IPS-20b (cell line): ENCODE data around the gene GAN.
A peak's percentile ranks its signal among the peaks of the same experiment; 100 is the strongest.
"Not testable (repeated sequence)": the region's sequence is repeated elsewhere in the genome, so short reads cannot be mapped to it uniquely, and the experiment has no call there.

Source experiments
- H3K27ac ChIP-seq: one replicate; pipeline ENCODE4 v1.5.1; 2013; ENCODE audit warnings: low read length
- H3K27me3 ChIP-seq: 2 replicates; pipeline ENCODE4 v1.6.1; 2013; ENCODE audit warnings: mild to moderate bottlenecking, low read length, inconsistent platforms; ENCODE audit not compliant: insufficient read depth
- H3K36me3 ChIP-seq: 2 replicates; pipeline ENCODE4 v1.6.1; 2013; ENCODE audit warnings: low read depth, mild to moderate bottlenecking, inconsistent platforms, low read length, moderate library complexity; ENCODE audit not compliant: insufficient read depth
- H3K4me1 ChIP-seq: 2 replicates; pipeline ENCODE4 v1.6.1; 2013; ENCODE audit warnings: mild to moderate bottlenecking, control low read depth, inconsistent platforms, low read length, moderate library complexity; ENCODE audit not compliant: insufficient read depth
- H3K4me3 ChIP-seq: 2 replicates; pipeline ENCODE4 v1.5.1; 2013; ENCODE audit warnings: mild to moderate bottlenecking, low read length, inconsistent platforms
- H3K9ac ChIP-seq: 2 replicates; pipeline ENCODE4 v1.6.1; 2013; ENCODE audit warnings: low read depth, mild to moderate bottlenecking, inconsistent platforms, low read length, moderate library complexity
- H3K9me3 ChIP-seq: 2 replicates; pipeline ENCODE4 v1.6.1; 2013; ENCODE audit warnings: mild to moderate bottlenecking, low read depth, low read length, inconsistent platforms; ENCODE audit not compliant: insufficient read depth

Gene GAN

DNA sequence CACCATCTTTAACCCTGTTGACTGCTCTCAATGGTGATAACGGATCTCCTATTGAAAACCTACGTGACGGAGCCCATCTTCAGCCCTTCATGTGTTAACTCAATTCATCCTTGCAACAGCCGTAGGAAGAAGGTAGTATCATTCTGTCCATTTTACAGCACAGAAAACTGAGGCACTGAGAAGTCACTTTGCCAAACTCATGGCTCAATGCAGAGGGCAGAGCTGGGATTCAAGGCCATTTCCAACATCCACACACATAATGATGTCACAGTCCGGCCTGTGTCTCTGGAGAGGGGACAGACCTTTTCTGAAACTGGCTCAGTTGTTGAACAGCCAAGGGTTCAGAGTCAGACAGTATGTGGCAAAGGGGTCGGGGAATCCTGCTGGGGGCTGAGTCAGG is 77.2 kb downstream of the GAN start:
- Histone ChIP-seq H3K9me3 (no peaks in the 10 kb centered on the region), H3K9ac (no peak overlapping the region), H3K4me3 (no peak overlapping the region), H3K36me3 (peaks cover 4% of the 10 kb centered on the region), H3K4me1 (no peaks in the 10 kb centered on the region), H3K27ac (no peak overlapping the region), H3K27me3 (no peaks in the 10 kb centered on the region)

DNA sequence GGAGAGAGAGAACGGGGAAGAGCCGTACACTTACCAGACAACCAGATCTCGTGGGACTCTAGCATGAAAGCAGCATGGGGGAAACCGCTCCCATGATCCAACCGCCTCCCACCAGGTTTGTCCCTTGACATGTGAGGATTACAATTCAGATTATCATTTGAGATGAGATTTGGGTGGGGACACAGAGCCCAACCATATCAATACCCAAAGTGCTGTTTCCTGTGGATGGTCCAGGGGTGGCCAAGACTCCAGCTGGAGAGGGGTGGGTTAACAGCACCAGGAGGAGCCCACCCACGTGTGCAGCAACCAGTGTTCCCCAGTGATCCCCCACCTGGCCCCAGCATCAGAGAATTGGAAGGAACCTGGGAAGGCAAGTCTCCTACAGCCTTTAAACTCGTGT is 79.7 kb downstream of the GAN start:
- Histone ChIP-seq H3K9me3 (no peaks in the 10 kb centered on the region), H3K4me3 (no peak overlapping the region), H3K4me1 (no peaks in the 10 kb centered on the region), H3K27ac (no peak overlapping the region), H3K36me3 (peaks cover 2% of the 10 kb centered on the region), H3K27me3 (no peaks in the 10 kb centered on the region), H3K9ac (no peak overlapping the region)

DNA sequence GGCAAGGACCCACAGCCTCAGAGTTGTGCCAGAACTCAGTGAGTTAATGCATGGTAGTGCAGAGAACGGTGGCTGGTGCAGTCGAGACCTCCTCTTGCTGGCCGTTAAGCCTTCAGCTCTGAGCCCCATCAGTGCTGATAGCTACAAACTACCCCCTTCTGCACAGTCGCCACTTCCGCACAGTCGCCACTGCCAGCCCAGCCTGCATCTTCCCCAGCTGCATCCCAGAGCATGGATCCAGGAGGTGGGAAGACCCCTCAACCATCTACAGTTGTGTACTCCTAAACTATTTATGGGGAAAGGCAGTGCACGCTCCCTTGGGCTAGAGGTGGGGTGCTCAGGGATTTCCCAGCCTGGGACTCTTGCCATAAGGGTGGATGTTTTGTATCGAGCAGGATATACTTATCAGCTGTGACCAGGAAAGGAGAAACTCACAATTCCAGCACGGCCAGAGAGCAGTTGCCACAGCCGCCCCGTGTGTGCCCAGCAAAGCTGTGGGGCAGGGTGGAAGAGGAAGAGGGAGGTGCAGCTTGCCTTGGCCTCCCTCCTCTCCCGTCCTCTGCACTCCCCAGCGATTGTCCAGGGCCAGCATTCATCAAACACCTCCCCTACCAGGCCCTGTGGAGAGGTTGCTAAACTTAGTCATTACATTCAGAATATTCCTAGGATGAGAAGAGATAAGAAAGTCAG is 80.3 kb downstream of the GAN start:
- H3K4me3 ChIP-seq, result no peak overlapping the region
- no peaks in the 10 kb centered on the region; the same call in 1 of the 2 replicates for H3K36me3 ChIP-seq
- H3K27me3 ChIP-seq, result no peaks in the 10 kb centered on the region
- no peak overlapping the region for H3K27ac ChIP-seq
- no peak overlapping the region for H3K9ac ChIP-seq
- H3K9me3 ChIP-seq, result no peaks in the 10 kb centered on the region
- no peaks in the 10 kb centered on the region for H3K4me1 ChIP-seq

DNA sequence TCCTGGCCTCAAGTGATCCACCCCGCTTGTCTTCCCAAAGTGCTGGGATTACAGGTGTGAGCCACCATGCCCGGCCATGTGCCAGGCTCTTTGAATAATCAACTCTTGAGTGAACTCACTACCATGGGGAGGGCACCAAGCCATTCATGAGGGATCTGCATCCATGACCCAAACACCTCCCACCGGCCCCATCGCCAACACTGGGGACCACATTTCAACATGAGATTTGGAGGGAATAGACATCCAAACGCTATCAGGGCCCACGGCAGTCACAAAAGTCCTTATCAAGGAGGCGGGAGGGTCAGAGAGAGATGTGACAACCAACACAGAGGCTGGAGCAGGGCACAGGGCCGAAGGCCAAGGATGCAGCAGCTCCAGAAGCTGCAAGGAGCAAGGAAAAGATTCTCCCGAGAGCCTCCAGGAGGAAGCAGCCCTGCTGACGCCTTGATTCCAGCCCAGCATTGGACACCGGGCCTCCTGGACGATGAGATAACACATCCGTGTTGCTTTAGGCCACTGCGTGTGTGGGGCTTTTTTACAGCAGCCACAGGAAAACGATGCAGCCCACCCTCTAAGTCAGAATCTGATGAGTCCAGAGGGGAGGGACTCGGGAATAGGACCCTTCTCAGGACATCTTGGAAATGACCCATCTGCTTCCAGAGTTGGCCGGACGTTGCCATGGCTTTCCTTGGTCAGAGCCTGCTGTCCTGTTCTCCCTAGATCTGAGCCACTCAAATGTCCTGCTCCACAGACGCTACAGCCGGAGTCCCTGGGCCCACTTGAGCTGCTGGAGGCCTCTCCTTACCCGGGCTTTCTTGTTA is 82.5 kb downstream of the GAN start:
- H3K4me3 ChIP-seq, result no peak overlapping the region
- H3K4me1 ChIP-seq, result no peaks in the 10 kb centered on the region
- H3K9me3 ChIP-seq, result no peaks in the 10 kb centered on the region
- H3K36me3 ChIP-seq, result no peaks in the 10 kb centered on the region
- no peak overlapping the region for H3K27ac ChIP-seq
- H3K9ac ChIP-seq, result no peak overlapping the region
- H3K27me3 ChIP-seq, result no peaks in the 10 kb centered on the region

DNA sequence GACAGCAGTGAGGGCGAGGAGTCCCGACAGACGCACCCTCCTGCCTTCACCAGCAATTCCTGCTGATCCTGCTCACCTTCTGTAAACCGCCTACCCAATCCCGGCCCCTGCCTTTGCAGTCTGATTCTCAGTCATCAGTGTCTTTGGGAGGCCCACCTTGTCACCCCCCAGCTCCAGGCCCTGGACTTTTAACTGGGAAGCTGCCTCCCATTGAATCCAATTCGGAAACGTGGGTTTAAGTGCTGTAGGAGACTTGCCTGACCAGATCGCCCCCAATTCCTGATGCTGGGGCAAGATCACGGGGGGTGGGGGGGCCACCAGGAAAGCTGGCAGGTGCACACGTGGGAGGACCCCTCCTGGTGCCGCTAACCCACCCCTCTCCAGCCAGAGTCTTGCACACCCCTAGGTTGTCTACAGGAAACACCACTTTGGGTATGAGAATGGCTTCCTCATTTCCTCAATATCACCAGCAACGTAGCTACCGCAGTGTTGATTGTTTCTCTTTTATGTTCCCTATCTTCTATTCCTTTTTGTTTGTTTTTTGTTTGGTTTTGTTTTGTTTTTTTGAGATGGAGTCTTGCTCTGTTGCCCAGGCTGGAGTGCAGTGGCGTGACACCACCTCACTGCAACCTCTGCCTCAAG is 83.2 kb downstream of the GAN start:
- H3K4me1 ChIP-seq, result no peaks in the 10 kb centered on the region
- no peak overlapping the region for H3K4me3 ChIP-seq
- H3K9ac ChIP-seq, result no peak overlapping the region
- H3K27ac ChIP-seq, result no peak overlapping the region
- H3K9me3 ChIP-seq, result no peaks in the 10 kb centered on the region
- H3K36me3 ChIP-seq, result no peaks in the 10 kb centered on the region
- H3K27me3 ChIP-seq, result no peaks in the 10 kb centered on the region

DNA sequence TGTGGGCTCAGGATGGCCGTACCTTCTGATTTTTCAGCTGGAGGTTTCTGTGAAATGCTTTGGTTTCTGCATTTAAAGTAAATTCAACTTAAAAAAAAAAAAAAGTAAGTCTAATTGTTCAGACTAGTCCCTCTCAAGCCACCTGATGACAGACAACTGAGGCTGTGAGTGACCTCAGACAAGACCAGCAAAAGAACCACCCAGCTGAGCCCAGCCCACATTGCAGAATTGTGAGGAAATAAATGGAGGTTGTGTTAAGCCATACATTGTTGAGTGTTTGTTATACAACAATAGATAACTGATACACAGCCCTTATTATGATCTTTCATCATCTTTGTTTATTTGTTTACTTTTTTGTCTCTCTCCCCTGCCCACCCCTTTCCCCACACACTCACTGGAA is 85.1 kb downstream of the GAN start:
- no peaks in the 10 kb centered on the region for H3K36me3 ChIP-seq
- H3K9ac ChIP-seq, result no peak overlapping the region
- H3K27ac ChIP-seq, result no peak overlapping the region
- no peaks in the 10 kb centered on the region for H3K4me1 ChIP-seq
- H3K27me3 ChIP-seq, result peaks cover 10% of the 10 kb centered on the region
- no peaks in the 10 kb centered on the region for H3K9me3 ChIP-seq
- H3K4me3 ChIP-seq, result no peak overlapping the region

DNA sequence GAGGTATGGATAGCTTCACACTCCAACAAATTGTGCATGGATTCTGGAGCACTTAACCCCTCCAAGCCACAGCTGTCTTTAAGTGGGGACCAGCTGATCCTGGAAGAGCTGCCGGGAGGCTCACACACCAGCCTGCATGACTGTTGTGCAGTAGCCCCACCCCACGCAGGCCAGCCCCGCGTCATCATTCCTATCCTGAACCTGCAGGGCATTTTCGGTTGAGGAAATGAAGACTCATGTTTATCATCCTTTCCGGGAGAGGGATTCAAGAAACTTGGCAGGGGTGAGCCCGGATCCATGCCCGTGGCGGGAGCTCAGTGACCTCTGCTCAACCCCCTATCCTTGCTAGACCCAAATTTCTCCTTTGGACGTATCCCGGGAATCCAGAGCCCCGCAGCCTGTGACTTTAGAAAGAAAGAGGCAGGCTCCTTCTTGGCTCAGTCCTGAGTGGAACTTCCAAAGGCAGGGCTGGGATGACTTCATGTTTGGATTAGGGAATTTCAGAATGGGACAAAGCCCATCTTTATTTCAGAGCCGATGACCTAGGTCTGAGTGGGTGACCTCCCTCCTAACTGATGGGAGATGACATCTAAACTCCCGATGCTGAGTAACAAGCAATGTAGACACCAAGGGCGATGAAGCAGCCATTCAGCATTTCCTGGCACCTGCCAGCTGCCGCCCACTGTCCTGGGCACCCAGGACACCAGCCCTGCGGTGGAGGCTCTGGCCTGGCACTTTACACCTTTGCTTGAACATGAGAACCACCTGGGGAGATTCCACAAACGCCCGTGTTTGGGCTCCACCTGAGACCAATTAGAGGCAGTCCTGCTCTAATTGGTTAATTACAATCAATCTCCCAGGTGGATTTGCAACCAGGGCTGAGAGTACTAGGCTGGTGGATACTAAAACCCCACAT is 86.5 kb downstream of the GAN start:
- Histone ChIP-seq H3K9me3 (no peaks in the 10 kb centered on the region), H3K4me1 (no peaks in the 10 kb centered on the region), H3K27me3 (peaks cover 10% of the 10 kb centered on the region), H3K9ac (no peak overlapping the region), H3K36me3 (no peaks in the 10 kb centered on the region), H3K27ac (no peak overlapping the region), H3K4me3 (no peak overlapping the region)

DNA sequence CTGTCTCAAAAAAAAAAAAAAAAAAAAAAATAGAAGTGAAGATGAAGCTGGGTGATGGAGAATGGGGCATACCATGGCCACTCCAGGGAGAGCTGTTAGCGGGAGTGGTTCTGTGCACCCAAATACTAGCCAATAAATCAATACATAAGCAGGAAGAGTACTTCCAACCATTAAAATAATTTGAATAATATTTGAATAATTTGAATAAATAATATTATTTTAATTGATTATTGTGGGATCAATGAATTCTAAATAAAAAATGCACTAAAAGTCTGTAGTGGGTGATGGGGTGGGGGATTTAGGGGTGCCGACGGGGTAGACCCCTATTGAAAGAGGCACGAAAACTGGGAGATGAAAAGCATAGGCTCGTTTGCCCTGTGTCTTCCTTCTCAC is 88.4 kb downstream of the GAN start:
- H3K4me3 ChIP-seq, result no peak overlapping the region
- no peak overlapping the region for H3K9ac ChIP-seq

DNA sequence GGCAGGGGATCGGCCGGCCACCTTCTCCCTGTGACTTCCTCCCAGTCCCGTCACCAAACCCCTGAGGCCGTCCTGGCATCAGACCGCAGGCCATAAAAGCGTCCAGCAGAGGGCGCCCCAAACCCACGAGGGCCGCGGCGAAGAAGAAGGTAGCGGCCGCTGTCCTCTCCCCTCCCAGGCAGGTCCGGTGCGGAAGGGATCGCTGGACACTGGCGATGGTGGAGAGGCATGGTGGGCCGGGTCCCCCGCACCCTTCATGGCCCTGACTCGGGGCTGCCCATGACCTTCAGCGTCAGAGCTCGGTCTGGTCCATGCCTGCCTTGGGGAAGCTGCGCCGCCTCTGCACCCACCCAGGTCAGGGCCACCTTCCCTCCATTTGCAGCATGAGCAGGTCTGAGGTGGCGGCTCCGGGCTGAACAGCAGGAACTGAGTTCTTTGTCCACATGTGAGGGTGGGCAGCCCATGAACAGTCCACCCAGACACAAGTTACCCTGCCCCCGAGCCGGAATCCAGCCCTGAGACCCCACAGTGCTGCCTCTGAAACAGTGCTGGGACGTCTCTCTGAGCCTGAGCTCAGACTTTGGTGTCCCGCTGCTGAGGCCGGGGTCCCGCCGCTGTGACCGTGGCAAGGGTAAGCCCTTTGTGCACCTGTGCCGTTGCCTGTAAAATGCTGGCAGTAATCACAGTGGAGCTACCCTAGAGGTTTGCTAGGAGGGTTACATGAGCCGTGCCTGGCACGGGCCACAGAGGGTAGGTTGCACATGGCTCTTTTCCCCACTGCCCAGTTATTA is 89.0 kb downstream of the GAN start:
- no peaks in the 10 kb centered on the region for H3K4me1 ChIP-seq
- H3K9ac ChIP-seq, result no peak overlapping the region; the same call in 1 of the 2 replicates
- no peaks in the 10 kb centered on the region for H3K36me3 ChIP-seq
- H3K9me3 ChIP-seq, result no peaks in the 10 kb centered on the region
- peaks cover 10% of the 10 kb centered on the region for H3K27me3 ChIP-seq
- peak overlapping the region; percentile 63; the same call in 1 of the 2 replicates for H3K4me3 ChIP-seq
- no peak overlapping the region for H3K27ac ChIP-seq

More for the DNA sequence above, 88.4 kb downstream of the GAN start:
- Histone ChIP-seq H3K27me3 (peaks cover 10% of the 10 kb centered on the region), H3K9me3 (no peaks in the 10 kb centered on the region), H3K4me1 (no peaks in the 10 kb centered on the region), H3K36me3 (no peaks in the 10 kb centered on the region), H3K27ac (no peak overlapping the region)

DNA sequence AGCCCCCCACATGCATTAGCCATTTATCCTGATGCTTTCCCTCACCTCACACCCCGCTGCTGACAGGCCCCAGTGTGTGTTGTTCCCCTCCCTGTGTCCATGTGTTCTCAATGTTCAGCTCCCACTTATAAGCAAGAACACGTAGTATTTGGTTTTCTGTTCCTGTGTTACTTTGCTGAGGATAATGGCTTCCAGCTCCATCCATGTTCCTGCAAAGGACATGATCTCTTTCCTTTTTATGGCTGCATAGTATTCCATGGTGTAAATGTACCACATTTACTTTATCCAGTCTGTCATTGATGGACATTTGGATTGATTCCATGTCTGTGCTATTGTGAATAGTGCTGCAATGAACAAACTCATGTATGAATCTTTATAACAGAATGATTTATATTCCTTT is 90.2 kb downstream of the GAN start:
- not testable (repeated sequence) for H3K27me3 ChIP-seq, H3K4me1 ChIP-seq, H3K36me3 ChIP-seq, H3K9me3 ChIP-seq, H3K9ac ChIP-seq, H3K27ac ChIP-seq, H3K4me3 ChIP-seq

DNA sequence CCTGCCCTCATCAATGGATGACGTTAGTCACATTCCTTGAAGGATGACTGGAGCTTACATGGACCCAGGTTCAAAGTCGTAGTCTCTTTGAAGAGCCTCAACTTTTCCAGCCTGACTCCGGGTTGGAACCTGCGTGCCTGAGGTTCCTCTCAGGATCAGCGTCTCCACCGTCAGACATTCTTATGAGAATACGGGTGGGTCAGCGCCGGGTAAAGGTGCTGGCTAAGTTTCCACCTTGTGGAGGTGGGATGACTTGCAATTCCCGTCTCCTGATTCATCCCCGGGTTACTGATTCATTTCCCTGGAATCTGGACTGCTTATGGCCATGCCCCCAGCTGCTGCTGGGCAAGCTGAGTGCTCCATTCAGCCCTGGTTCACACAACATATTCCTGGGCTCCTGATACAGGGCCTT is 90.9 kb downstream of the GAN start:
- Histone ChIP-seq H3K9ac (no peak overlapping the region), H3K9me3 (no peaks in the 10 kb centered on the region), H3K4me3 (no peak overlapping the region), H3K4me1 (no peaks in the 10 kb centered on the region), H3K27ac (no peak overlapping the region), H3K27me3 (peaks cover 10% of the 10 kb centered on the region), H3K36me3 (no peaks in the 10 kb centered on the region)
